ENCODE results near the gene RBM47.

DNA sequence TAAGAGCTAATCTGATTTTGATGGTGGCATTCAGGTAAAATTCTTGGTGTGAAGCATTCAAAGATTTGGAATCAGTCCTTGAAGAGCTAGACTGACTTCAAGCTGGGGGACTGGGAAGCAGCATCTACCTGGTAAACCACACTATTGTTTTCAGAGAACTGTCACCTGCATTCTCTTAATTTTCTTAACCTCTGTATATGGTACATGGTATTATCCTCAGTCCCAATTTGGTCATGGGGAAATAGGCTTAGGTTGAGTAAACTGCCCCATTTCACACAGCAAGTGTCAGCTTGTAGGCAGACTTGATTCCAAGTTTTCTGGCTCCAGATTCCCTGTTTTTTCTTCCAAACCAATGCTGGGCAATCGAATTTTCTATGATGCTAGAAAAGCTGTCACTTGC is 190.1 kb downstream of the RBM47 start:
- TF ChIP-seq EZH2 (IDR thresholded peaks at IDR 0.05; ENCODE audit: borderline replicate concordance, insufficient read depth, low read length, poor library complexity, severe bottlenecking) (no peak), REST (IDR thresholded peaks at IDR 0.05; ENCODE audit: borderline replicate concordance) (no peak), MXI1 (conservative IDR thresholded peaks at IDR 0.05; ENCODE audit: poor library complexity, severe bottlenecking) (no peak), EP300 (conservative IDR thresholded peaks at IDR 0.05; ENCODE audit: poor library complexity, severe bottlenecking) (no peak), RAD21 (conservative IDR thresholded peaks at IDR 0.05) (no peak), POLR2AphosphoS5 (IDR thresholded peaks at IDR 0.05) (no peak)
- TF ChIP-seq, protein P1, sequence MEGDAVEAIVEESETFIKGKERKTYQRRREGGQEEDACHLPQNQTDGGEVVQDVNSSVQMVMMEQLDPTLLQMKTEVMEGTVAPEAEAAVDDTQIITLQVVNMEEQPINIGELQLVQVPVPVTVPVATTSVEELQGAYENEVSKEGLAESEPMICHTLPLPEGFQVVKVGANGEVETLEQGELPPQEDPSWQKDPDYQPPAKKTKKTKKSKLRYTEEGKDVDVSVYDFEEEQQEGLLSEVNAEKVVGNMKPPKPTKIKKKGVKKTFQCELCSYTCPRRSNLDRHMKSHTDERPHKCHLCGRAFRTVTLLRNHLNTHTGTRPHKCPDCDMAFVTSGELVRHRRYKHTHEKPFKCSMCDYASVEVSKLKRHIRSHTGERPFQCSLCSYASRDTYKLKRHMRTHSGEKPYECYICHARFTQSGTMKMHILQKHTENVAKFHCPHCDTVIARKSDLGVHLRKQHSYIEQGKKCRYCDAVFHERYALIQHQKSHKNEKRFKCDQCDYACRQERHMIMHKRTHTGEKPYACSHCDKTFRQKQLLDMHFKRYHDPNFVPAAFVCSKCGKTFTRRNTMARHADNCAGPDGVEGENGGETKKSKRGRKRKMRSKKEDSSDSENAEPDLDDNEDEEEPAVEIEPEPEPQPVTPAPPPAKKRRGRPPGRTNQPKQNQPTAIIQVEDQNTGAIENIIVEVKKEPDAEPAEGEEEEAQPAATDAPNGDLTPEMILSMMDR (IDR thresholded peaks at IDR 0.05; ENCODE audit: poor library complexity, severe bottlenecking) = no peak

All from neural cell (in vitro differentiated cells).